GM18505 (cell line): ENCODE results near the gene BCAR3.
"Not testable (repeated sequence)": the region's sequence is repeated elsewhere in the genome, so short reads cannot be mapped to it uniquely, and the experiment has no call there.

Experiments
- ATAC-seq: cut with Tn5 transposase; IDR thresholded peaks from one replicate; pipeline ENCODE4 v1.9.1; 2021; ENCODE audit not compliant: unreplicated experiment
- POLR2A ChIP-seq: IDR thresholded peaks from 4 replicates; pipeline ENCODE4 v1.6.1; 2011; ENCODE audit warnings: borderline replicate concordance; ENCODE audit not compliant: insufficient read depth, insufficient read length; ENCODE audit errors: extremely low read depth

The BCAR3 gene

GRCh38 chr1:93700532-93701469 is 19.2 kb upstream of the BCAR3 start:
- no peak for ATAC-seq
- TF ChIP-seq POLR2A, result no peak

- ATAC-seq, result no peak
- TF ChIP-seq POLR2A, result no peak
These were observed 18.0 kb upstream of the BCAR3 start for GRCh38 chr1:93699503-93700168.

DNA sequence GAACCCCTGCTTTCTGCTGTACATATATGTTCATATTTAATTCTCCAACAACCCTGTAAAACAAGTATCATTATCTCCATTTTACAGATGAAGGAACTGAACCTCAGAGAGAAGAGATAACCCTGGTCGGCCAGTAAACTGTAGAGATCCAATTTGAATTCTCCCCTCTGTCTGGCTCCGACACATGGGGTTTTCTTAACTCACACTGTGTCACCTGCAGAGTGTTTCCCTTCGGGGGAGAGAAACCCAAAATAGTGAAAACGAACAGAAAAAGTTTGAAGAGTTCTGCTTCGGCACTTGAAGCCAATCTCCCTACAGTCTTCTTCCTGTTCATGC is 17.4 kb upstream of the BCAR3 start:
- no peak for ATAC-seq
- TF ChIP-seq POLR2A, result no peak

DNA sequence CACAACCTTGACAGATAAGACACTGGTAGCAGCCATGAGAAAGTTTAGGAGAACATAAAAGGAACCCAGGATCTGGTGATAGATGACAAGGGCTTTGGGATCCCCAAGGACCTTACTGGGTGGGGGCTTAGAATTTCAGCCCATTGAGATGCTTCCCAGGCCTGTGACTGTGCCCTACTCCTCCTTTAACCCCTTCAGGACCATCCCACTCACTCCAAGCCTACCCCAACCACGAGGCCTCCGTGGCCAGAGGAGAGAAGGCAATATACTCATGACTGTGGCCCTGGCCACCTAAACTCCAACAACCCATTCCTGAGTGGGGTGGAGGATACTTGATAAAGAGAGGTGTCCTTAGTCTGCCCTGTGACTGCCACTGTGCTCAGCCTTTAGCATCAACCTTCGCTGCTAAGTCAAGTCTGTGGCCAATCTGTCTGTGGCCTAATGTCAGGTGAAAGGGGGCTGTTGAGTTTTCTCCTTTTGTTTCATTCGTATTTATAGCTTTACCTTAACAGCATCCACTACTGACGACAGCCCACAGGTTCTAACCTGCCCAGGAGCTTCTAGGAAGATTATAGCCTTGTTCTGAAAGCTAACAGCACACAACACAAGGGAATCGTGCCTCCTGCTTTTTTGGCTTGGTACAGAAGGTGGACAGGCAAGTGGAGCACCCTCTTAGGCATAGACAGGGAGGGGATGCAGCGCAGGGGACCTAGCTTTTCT is 16.9 kb upstream of the BCAR3 start:
- TF ChIP-seq POLR2A, result no peak
- ATAC-seq, result no peak

DNA sequence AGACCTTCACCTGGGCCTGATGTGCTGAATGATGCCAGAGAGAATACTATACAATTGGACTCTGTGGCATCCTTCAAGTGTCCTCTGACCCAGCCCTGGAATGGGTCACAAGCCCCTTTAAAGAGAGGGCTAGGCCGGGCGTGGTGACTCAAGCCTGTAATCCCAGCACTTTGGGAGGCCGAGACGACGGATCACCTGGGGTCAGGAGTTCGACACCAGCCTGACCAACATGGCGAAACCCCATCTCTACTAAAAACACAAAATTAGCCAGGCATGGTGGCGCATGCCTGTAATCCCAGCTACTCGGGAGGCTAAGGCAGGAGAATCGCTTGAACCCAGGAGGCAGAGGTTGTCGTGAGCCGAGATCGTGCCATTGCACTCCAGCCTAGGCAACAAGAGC is 15.9 kb upstream of the BCAR3 start:
- not testable (repeated sequence) for ATAC-seq

DNA sequence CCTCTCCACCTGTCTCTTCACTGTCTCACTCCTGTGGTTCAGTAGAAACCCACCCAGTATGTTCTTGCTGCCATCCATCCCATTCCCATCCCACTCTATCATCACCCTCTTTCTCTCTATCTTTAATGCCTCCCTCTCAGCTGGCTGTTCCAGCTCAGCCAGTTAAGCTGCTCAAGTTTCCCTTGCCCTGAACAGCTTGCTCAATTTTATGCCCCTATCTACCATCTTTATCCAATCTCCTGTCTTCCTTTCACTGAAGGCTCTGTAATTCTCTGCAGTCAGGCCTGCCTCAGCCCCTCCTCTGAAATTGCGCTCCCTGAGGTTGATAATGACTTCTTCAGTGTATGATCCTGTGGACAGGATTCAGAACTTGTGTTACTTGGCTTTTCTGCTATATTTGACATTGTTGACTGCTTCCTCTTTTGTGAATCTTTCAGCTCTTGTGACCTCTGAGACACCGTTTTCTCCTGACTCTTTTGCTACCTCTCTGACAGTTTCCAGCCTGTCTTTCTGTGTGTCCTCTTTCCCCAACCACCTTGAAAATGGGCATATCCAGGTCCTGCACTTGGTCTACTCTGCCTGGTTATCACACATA is 13.9 kb upstream of the BCAR3 start:
- TF ChIP-seq POLR2A, result no peak
- peak; percentile 42 for ATAC-seq

- no peak for ATAC-seq
- no peak for TF ChIP-seq POLR2A
These were observed 13.2 kb upstream of the BCAR3 start for GRCh38 chr1:93694819-93695218.

- no peak for ATAC-seq
- no peak for TF ChIP-seq POLR2A
These were observed 12.4 kb upstream of the BCAR3 start for GRCh38 chr1:93694039-93694438.

GRCh38 chr1:93692983-93693591 is 11.4 kb upstream of the BCAR3 start:
- peak; percentile 77 for ATAC-seq
- TF ChIP-seq POLR2A, result no peak

GRCh38 chr1:93692451-93692861 is 10.8 kb upstream of the BCAR3 start:
- TF ChIP-seq POLR2A, result no peak
- no peak for ATAC-seq

DNA sequence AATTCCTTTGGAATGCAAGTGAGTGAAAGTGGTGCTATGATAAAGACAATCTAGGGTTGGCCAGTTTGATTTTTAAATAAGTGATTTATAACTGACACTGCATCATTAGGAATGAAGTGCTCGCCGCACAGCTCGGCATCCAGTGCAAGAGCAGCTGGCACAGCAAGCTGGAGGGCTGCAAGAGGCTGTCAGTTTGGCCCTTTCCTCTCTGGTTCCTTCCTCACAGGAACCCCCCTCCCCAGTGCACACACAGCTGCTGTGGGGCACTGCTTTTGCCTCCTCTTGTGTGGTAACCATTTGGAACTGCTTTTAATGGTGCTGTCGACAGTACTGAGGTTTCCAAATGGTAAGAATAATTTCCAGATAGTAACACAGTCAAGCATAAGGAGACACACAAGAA is 10.4 kb upstream of the BCAR3 start:
- no peak for ATAC-seq
- no peak for TF ChIP-seq POLR2A

DNA sequence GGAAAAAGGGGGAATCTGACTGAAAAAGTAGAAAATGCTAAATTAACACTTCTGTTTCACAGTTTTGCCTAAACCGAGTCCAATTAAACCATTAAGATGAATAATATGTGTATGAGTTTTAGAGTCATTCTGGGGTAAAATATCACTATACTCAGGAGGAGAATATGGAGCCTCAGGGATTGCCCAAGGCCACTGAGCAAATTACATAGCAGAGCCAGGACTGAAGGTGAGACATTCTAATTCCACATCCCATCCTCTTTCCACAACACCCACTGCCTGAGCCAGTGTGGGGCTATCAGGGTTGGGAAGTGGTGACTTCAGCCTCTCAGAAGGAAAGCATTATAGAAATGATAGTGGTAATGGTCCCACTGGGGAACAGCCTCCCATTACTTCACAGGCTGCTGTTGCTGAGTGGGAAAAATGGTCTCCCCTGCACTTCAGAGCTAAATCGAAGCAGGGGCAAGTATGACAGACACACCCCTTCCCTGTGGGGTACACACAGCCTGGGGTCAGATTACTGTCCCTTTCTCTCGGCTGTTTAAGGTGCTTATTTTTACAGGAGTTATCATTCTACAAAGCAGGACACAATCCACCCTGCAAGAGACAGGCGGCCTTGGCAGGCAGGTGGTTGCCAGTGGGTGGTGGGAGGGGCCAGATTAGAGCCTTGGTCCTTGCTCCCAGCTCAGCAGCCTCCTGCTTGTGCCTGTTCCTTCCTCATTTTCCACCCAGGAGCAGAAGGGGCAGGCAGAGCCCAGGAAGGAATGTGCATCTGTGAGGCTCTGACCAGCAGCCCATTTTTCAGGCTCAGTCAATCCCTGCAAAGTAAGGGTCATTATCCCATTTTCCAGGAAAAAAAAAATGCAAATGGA is 9.5 kb upstream of the BCAR3 start:
- ATAC-seq, result no peak
- no peak for TF ChIP-seq POLR2A
